Mesendoderm (in vitro differentiated cells): Measurements from ENCODE around the gene APLP1. TPM values are rescaled to one million over a fixed set of nuclear protein-coding genes. Genes with fewer than 3 reads are reported as not detected.

ENCODE experiments used
- DNase-seq: peaks from one replicate; pipeline ENCODE4 v3.0.0; 2013
- H2AK5ac ChIP-seq: 2 replicates; pipeline ENCODE4 v1.6.1; 2013; ENCODE audit warnings: low read length, inconsistent platforms
- H2BK120ac ChIP-seq: 2 replicates; pipeline ENCODE4 v1.6.1; 2013; ENCODE audit warnings: low read depth, mild to moderate bottlenecking, low read length, moderate library complexity, mixed read lengths
- H2BK15ac ChIP-seq: replicated peaks from 2 replicates; pipeline ENCODE4 v1.6.1; 2013; ENCODE audit warnings: low read depth, mild to moderate bottlenecking, moderate library complexity
- H2BK5ac ChIP-seq: 2 replicates; pipeline ENCODE4 v1.6.1; 2013; ENCODE audit warnings: low read length, inconsistent platforms
- H3K18ac ChIP-seq: 2 replicates; pipeline ENCODE4 v1.6.1; 2013; ENCODE audit warnings: mild to moderate bottlenecking, low read length, mixed read lengths
- H3K23ac ChIP-seq: one replicate; pipeline ENCODE4 v1.6.1; 2013; ENCODE audit warnings: low read length
- H3K27ac ChIP-seq: 2 replicates; pipeline ENCODE4 v1.5.1; 2013; ENCODE audit warnings: low read depth, mild to moderate bottlenecking, inconsistent platforms, low read length, moderate library complexity
- H3K27me3 ChIP-seq: 2 replicates; pipeline ENCODE4 v1.6.1; 2013; ENCODE audit warnings: low read length, control low read depth, mild to moderate bottlenecking, inconsistent platforms; ENCODE audit not compliant: insufficient read depth, poor library complexity
- H3K36me3 ChIP-seq: 2 replicates; pipeline ENCODE4 v1.6.1; 2013; ENCODE audit warnings: low read length, inconsistent platforms; ENCODE audit not compliant: control insufficient read depth, insufficient read depth
- H3K4ac ChIP-seq: one replicate; pipeline ENCODE4 v1.6.1; 2013; ENCODE audit warnings: low read depth, mild to moderate bottlenecking, low read length, moderate library complexity
- H3K4me1 ChIP-seq: 2 replicates; pipeline ENCODE4 v1.6.1; 2013; ENCODE audit warnings: low read depth, low read length, inconsistent platforms; ENCODE audit not compliant: control insufficient read depth
- H3K4me2 ChIP-seq: 2 replicates; pipeline ENCODE4 v1.6.1; 2013; ENCODE audit warnings: low read length
- H3K4me3 ChIP-seq: 2 replicates; pipeline ENCODE4 v1.5.1; 2013; ENCODE audit warnings: mild to moderate bottlenecking, low read length
- H3K56ac ChIP-seq: one replicate; pipeline ENCODE4 v1.6.1; 2013; ENCODE audit warnings: low read length
- H3K79me1 ChIP-seq: 2 replicates; pipeline ENCODE4 v1.6.1; 2013; ENCODE audit warnings: low read length, inconsistent platforms
- H3K79me2 ChIP-seq: 2 replicates; pipeline ENCODE4 v1.6.1; 2013; ENCODE audit warnings: mild to moderate bottlenecking, low read length; ENCODE audit not compliant: control insufficient read depth, insufficient read depth
- H3K9ac ChIP-seq: 2 replicates; pipeline ENCODE4 v1.6.1; 2013; ENCODE audit warnings: low read length, inconsistent platforms
- H4K5ac ChIP-seq: one replicate; pipeline ENCODE4 v1.6.1; 2013; ENCODE audit warnings: low read length
- H4K8ac ChIP-seq: one replicate; pipeline ENCODE4 v1.6.1; 2013; ENCODE audit warnings: low read depth, mild to moderate bottlenecking, control low read depth, low read length, moderate library complexity
- WGBS: extraction: QIAGEN DNeasy Blood & Tissue Kit; methylation state at CpG from one replicate; pipeline ENCODE4 v1.1.7; 2013; ENCODE audit warnings: low lambda C conversion rate, missing lambda C conversion rate; ENCODE audit not compliant: insufficient coverage; ENCODE audit errors: extremely low coverage; 5-methylcytosine and 5-hydroxymethylcytosine counted together
- small RNA-seq: library from polyadenylated mRNA; stranded (forward); fragments of <200 nt; extraction: miRNeasy Mini kit (QIAGEN cat#:217004); gene quantifications from one replicate; pipeline ENCODE3, GENCODE V24; 2013; ENCODE audit not compliant: insufficient read depth

APLP1 gene

GRCh38 chr19:35925501-35925900, 57.1 kb downstream of the APLP1 start:
- Histone ChIP-seq H3K23ac (no peak overlapping the region), H3K27ac (no peak overlapping the region), H2AK5ac (no peak overlapping the region), H3K18ac (no peak overlapping the region), H2BK120ac (no peak overlapping the region), H2BK15ac (no peak overlapping the region), H3K4me1 (no peaks in the 10 kb centered on the region), H3K56ac (no peak overlapping the region), H3K27me3 (no peaks in the 10 kb centered on the region), H4K5ac (no peak overlapping the region), H3K79me1 (no peaks in the 10 kb centered on the region), H3K4me2 (no peak overlapping the region), H3K36me3 (no peaks in the 10 kb centered on the region), H4K8ac (no peak overlapping the region), H3K79me2 (no peaks in the 10 kb centered on the region), H3K4me3 (no peak overlapping the region), H3K9ac (no peak overlapping the region), H2BK5ac (no peak overlapping the region), H3K4ac (no peak overlapping the region)
- no peak for DNase-seq
- WGBS, result no CpG with 5 or more reads among the region's 3 CpGs

DNA sequence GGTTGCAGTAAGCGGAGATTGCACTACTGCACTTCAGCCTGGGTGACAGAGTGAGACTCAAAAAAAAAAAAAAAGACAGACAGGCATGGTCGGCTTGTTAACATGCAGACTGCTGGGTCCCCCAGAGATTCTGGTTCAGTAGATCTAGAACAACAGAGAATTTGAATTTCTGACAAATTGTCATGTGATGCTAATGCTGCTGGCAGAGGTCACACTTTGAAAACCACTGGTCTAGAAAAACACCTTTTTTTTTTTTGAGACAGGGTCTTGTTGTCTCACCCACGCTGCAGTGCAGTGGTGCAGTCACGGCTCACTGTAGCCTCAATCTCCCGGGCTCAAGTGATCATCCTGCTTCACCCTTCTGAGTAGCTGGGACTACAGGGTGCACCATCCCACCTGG, 60.1 kb downstream of the APLP1 start:
- no peak overlapping the region for H3K4me3 ChIP-seq
- H3K56ac ChIP-seq, result no peak overlapping the region
- H2BK120ac ChIP-seq, result no peak overlapping the region
- no peaks in the 10 kb centered on the region for H3K36me3 ChIP-seq
- H4K8ac ChIP-seq, result no peak overlapping the region
- no peak overlapping the region for H3K4me2 ChIP-seq
- no peak overlapping the region for H3K27ac ChIP-seq
- H3K4ac ChIP-seq, result no peak overlapping the region
- H2BK5ac ChIP-seq, result no peak overlapping the region
- no peak overlapping the region for H3K18ac ChIP-seq
- H2AK5ac ChIP-seq, result no peak overlapping the region
- H3K79me1 ChIP-seq, result no peaks in the 10 kb centered on the region
- WGBS, result no CpG with 5 or more reads among the region's 5 CpGs
- no peaks in the 10 kb centered on the region for H3K4me1 ChIP-seq
- no peak overlapping the region for H2BK15ac ChIP-seq
- no peaks in the 10 kb centered on the region for H3K27me3 ChIP-seq
- H4K5ac ChIP-seq, result no peak overlapping the region
- no peak overlapping the region for H3K23ac ChIP-seq
- no peak for DNase-seq
- H3K79me2 ChIP-seq, result no peaks in the 10 kb centered on the region
- no peak overlapping the region for H3K9ac ChIP-seq

Small RNAs within 50 kb of the gene (small RNA-seq; reads per million reads assigned to genes)
- gene RN7SL402P, result not detected
